GM12878 (cell line): ENCODE measurements around the gene CCL22. TPM values are rescaled to one million over a fixed set of nuclear protein-coding genes. Genes with fewer than 3 reads are reported as not detected.
A peak's percentile ranks its signal among the peaks of the same experiment; 100 is the strongest.

ENCODE experiments used
- ATAC-seq: fragments of 200-7000 bp; cut with Tn5 transposase; 3 replicates; pipeline ENCODE4 v1.9.1; 2020; ENCODE audit warnings: mild to moderate bottlenecking, moderate library complexity
- BruUV-seq: library from RNA; stranded (reverse); fragments of 400-500 nt; replicated peaks from 2 replicates; lab custom pipeline; 2021; lab: Mats Ljungman, UMichigan
- CTCF ChIA-PET: fragments of 300-600 bp; sonication (Branson Sonifier 250); formaldehyde crosslinking; extraction: SDS; loops from one replicate; lab custom pipeline; 2021; ENCODE audit warnings: inconsistent platforms; lab: Yijun Ruan, JAX
- POLR2A ChIA-PET: fragments of 350-600 bp; formaldehyde crosslinking; extraction: SDS; loops from one replicate; lab custom pipeline; 2021; ENCODE audit warnings: inconsistent platforms; lab: Charles Lee
- RAD21 ChIA-PET: fragments of 300-600 bp; sonication (Branson Sonifier 250); formaldehyde crosslinking; loops from one replicate; lab custom pipeline; 2023; ENCODE audit warnings: antibody characterized with exemption; ENCODE audit not compliant: unreplicated experiment; lab: Charles Lee
- SMC1A ChIA-PET: fragments of 300-600 bp; sonication (Branson Sonifier 250); formaldehyde crosslinking; loops from one replicate; lab custom pipeline; 2023; ENCODE audit not compliant: unreplicated experiment, uncharacterized antibody; lab: Charles Lee
- DNase-seq: peaks from one replicate; pipeline ENCODE4 v3.0.0-alpha.2; 2011; ENCODE audit warnings: low read depth, low spot score
- FAIRE-seq: peaks from 3 replicates; lab custom pipeline; 2011; peaks lifted over from hg19 to GRCh38; lab: Jason Lieb, UNC
- H2AFZ ChIP-seq: 2 replicates; pipeline ENCODE4 v1.6.0; 2011; ENCODE audit warnings: low read depth, low read length, control low read depth; ENCODE audit not compliant: control insufficient read depth
- H3K27ac ChIP-seq: 2 replicates; pipeline ENCODE4 v1.5.1; 2011; ENCODE audit warnings: control low read depth; ENCODE audit not compliant: control insufficient read depth, insufficient read depth
- H3K27me3 ChIP-seq, 2 experiments: replicated peaks in 1 of 2; 2 replicates each; pipeline versions ENCODE4 v1.6.0 to v1.6.1; 2011; ENCODE audit warnings: low read length in 1 of 2; ENCODE audit not compliant: control insufficient read depth in 2 of 2, insufficient read depth in 2 of 2
- H3K36me3 ChIP-seq, 2 experiments: 2 replicates each; pipeline ENCODE4 v1.5.1; 2011; ENCODE audit warnings: low read length in 1 of 2; ENCODE audit not compliant: control insufficient read depth in 2 of 2, insufficient read depth in 2 of 2
- H3K4me1 ChIP-seq: 2 replicates; pipeline ENCODE4 v1.6.1; 2011; ENCODE audit warnings: mild to moderate bottlenecking, low read length, moderate library complexity, mixed read lengths; ENCODE audit not compliant: control insufficient read depth, insufficient read depth
- H3K4me2 ChIP-seq: 2 replicates; pipeline ENCODE4 v1.6.0; 2011; ENCODE audit warnings: control low read depth; ENCODE audit not compliant: control insufficient read depth, insufficient read depth
- H3K4me3 ChIP-seq: fragments of 200-600 bp; sonication (generic); 2 replicates; pipeline ENCODE4 v1.5.1; 2016
- H3K79me2 ChIP-seq: 2 replicates; pipeline ENCODE4 v1.6.0; 2011; ENCODE audit warnings: low read length; ENCODE audit not compliant: control insufficient read depth, insufficient read depth
- H3K9ac ChIP-seq: 2 replicates; pipeline ENCODE4 v1.8.0; 2011; ENCODE audit warnings: low read length, control low read depth, mixed read lengths; ENCODE audit not compliant: control insufficient read depth, insufficient read depth
- H3K9me3 ChIP-seq: replicated peaks from 3 replicates; pipeline ENCODE4 v1.5.1; 2011; ENCODE audit warnings: mild to moderate bottlenecking, low read length; ENCODE audit not compliant: control insufficient read depth, insufficient read depth
- H4K20me1 ChIP-seq: 2 replicates; pipeline ENCODE4 v1.6.0; 2011; ENCODE audit not compliant: control insufficient read depth, insufficient read depth
- HDGF ChIP-seq: fragments of 450-650 bp; IDR thresholded peaks from 2 replicates; pipeline ENCODE4 v1.6.1; 2016; ENCODE audit warnings: antibody characterized with exemption
- YBX1 ChIP-seq: fragments of 450-650 bp; IDR thresholded peaks from 2 replicates; pipeline ENCODE4 v1.6.1; 2016; ENCODE audit warnings: antibody characterized with exemption
- ZNF384 ChIP-seq: IDR thresholded peaks from 2 replicates; pipeline ENCODE4 v1.6.1; 2012; ENCODE audit warnings: low read depth, mild to moderate bottlenecking, low read length, improper control_type of control experiment, borderline replicate concordance
- WGBS: methylation state at CpG from one replicate; pipeline ENCODE4 v1.1.6; 2016; ENCODE audit warnings: low lambda C conversion rate; ENCODE audit not compliant: insufficient replicate concordance, insufficient coverage; ENCODE audit errors: missing lambda C conversion rate; 5-methylcytosine and 5-hydroxymethylcytosine counted together
- in situ Hi-C: fragments of 300-500 bp; cut with MboI; formaldehyde crosslinking; loops from 9 replicates; pipeline ENCODE4 v1.14.3; 2018; ENCODE audit warnings: mixed read lengths
- intact Hi-C: fragments of 100-400 bp; cut with micrococcal nuclease; formaldehyde crosslinking; loops from one replicate; pipeline ENCODE4 v1.14.2; 2022; ENCODE audit not compliant: unreplicated experiment
- polyA plus RNA-seq, 11 experiments: library from polyadenylated mRNA; depleted of rRNA in 4 of 11; unstranded in 6 of 11; stranded (reverse) in 5 of 11; fragments of >200 nt; fragmentation: Nextera tagmentation in 4 of 11; fragmentation: Illumina TruSeq in 1 of 11; extraction: Ambion mirVana in 4 of 11; extraction: Trizol in 1 of 11; gene quantifications; 1 replicate in 1 of 11; 2 replicates in 10 of 11; pipeline versions ENCODE4 v1.2.1 to v1.2.3, GENCODE V29; 2011 to 2016; ENCODE audit warnings: inconsistent platforms in 2 of 11, missing spikeins in 2 of 11, low read depth in 1 of 11
- total RNA-seq, 4 experiments: library from RNA; depleted of rRNA in 3 of 4; stranded (reverse); fragments of >200 nt in 3 of 4; fragmentation: Illumina TruSeq in 1 of 4; extraction: Trizol in 1 of 4; gene quantifications; 2 replicates each; pipeline versions ENCODE4 v1.2.1 to v1.2.3, GENCODE V29; 2013 to 2021
- TF ChIP-seq, protein P1 (sequence below): fragments of 450-650 bp; IDR thresholded peaks from 2 replicates; pipeline ENCODE4 v1.6.1; 2016; ENCODE audit warnings: mild to moderate bottlenecking
- TF ChIP-seq, protein P2 (sequence below): fragments of 450-650 bp; IDR thresholded peaks from 2 replicates; pipeline ENCODE4 v1.6.1; 2018; ENCODE audit warnings: borderline replicate concordance, mild to moderate bottlenecking; ENCODE audit not compliant: partially characterized antibody

CCL22 gene
- total and polyA plus RNA-seq, 10 of the 15 experiments (the other 5 are each of a cell fraction or from before 2014, with no cell fraction given): 38.0 to 704 (median 349) TPM

GRCh38 chr16:57376313-57376818, 17.8 kb downstream of the CCL22 start:
- ChIA-PET CTCF (interaction anchor here (0.7 to 4.1 kb wide), 3 partner anchors 15 to 41 kb away, joined by 4 to 30 read pairs (median 11); no protein-coding TSS in a partner anchor), RAD21 (interaction anchor here (0.7 to 5.3 kb wide), 10 partner anchors 10 to 76 kb away, joined by 3 to 41 read pairs (median 7); no protein-coding TSS in a partner anchor), SMC1A (interaction anchor here (0.6 to 7.0 kb wide), 8 partner anchors 8 to 829 kb away, joined by 3 to 55 read pairs (median 19); partner anchors contain the start of gene CCL22), POLR2A (interaction anchor here (0.6 to 4.7 kb wide), 4 partner anchors 10 to 73 kb away, joined by 3 to 28 read pairs (median 4); no protein-coding TSS in a partner anchor)
- Histone ChIP-seq H3K79me2 (no peaks in the 10 kb centered on the region), H3K4me1 (peaks cover 43% of the 10 kb centered on the region), H2AFZ (no peak overlapping the region), H3K9ac (no peak overlapping the region), H3K9me3 (no peaks in the 10 kb centered on the region), H3K27ac (no peak overlapping the region), H3K4me2 (no peak overlapping the region), H3K4me3 (no peak overlapping the region), H3K27me3 (no peaks in the 10 kb centered on the region), H4K20me1 (no peaks in the 10 kb centered on the region), H3K36me3 (no peaks in the 10 kb centered on the region)
- intact Hi-C loops: loop anchor here (2.0 kb wide), 1 partner anchor 18 kb away; the partner anchor contains the start of gene CCL22
- ATAC-seq (no peak), FAIRE-seq (no peak), DNase-seq (no peak)
- 70% methylated on average over 2 of the region's 3 CpGs for WGBS
- no TSS peak for BruUV-seq
- TF ChIP-seq ZNF384 (no peak), YBX1 (0 out of 2 replicates have a peak, but pooled peaks have one; percentile 20), HDGF (peak; percentile 94)
- TF ChIP-seq, protein P1, sequence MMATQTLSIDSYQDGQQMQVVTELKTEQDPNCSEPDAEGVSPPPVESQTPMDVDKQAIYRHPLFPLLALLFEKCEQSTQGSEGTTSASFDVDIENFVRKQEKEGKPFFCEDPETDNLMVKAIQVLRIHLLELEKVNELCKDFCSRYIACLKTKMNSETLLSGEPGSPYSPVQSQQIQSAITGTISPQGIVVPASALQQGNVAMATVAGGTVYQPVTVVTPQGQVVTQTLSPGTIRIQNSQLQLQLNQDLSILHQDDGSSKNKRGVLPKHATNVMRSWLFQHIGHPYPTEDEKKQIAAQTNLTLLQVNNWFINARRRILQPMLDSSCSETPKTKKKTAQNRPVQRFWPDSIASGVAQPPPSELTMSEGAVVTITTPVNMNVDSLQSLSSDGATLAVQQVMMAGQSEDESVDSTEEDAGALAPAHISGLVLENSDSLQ: peak; percentile 53; the same call in 1 of the 2 replicates
- TF ChIP-seq, protein P2, sequence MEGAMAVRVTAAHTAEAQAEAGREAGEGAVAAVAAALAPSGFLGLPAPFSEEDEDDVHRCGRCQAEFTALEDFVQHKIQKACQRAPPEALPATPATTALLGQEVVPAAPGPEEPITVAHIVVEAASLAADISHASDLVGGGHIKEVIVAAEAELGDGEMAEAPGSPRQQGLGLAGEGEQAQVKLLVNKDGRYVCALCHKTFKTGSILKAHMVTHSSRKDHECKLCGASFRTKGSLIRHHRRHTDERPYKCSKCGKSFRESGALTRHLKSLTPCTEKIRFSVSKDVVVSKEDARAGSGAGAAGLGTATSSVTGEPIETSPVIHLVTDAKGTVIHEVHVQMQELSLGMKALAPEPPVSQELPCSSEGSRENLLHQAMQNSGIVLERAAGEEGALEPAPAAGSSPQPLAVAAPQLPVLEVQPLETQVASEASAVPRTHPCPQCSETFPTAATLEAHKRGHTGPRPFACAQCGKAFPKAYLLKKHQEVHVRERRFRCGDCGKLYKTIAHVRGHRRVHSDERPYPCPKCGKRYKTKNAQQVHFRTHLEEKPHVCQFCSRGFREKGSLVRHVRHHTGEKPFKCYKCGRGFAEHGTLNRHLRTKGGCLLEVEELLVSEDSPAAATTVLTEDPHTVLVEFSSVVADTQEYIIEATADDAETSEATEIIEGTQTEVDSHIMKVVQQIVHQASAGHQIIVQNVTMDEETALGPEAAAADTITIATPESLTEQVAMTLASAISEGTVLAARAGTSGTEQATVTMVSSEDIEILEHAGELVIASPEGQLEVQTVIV: peak; percentile 16
- in situ Hi-C loops: no loop called here
